ENCODE results near the gene SLC26A4. TPM values are rescaled to one million over a fixed set of nuclear protein-coding genes. Genes with fewer than 3 reads are reported as not detected.
A peak's percentile ranks its signal among the peaks of the same experiment; 100 is the strongest.

The SLC26A4 gene
- total RNA-seq, 1 experiment from 2014 or later: 59.2 TPM

DNA sequence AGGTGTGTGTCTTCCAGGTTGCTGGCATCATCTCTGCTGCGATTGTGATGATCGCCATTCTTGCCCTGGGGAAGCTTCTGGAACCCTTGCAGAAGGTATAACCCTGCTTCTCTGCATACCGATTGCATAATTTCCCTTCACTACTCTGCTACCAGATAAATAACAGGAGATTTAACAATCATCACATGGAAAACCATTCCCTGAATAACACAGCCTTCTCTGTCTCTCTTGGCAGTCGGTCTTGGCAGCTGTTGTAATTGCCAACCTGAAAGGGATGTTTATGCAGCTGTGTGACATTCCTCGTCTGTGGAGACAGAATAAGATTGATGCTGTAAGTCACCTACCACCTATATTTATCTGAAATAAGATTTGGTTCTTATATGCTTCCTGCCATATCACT is 33.8 kb downstream of the SLC26A4 start:
- DNase-seq (ENCODE audit: low read depth): peak; percentile 97

DNA sequence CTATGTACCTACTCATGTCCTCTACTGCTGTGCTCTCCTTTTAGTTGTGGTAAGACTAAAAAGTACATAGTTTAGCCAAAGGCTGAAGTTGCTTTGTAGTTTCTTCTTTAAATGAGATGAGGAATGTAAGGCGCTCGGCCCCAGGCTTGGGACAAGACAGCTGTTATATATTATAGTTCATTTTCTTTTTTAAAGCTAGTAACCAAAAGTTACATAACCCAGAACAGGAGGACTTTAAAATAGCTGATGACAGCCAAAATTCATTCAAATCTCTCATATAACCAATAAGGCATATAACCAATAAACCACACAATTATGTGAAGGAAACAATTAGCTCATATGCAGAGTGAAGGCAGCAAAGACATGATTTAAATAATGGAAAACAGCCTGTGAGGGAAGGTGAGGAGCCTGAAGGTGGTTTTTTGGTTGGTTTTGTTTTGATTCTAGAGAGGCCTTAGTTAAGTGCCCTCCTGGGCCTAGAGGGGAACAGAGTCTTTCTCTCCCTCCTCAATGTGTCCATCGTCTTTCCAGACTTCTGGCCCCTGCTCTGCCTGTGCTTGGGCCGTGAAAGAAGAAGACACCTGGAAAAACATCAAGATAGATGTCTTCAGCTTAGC is 35.8 kb downstream of the SLC26A4 start:
- DNase-seq (ENCODE audit: low read depth): no peak

- DNase-seq (ENCODE audit: low read depth): no peak
Measured at GRCh38 chr7:107697321-107698049, 36.9 kb downstream of the SLC26A4 start.

DNA sequence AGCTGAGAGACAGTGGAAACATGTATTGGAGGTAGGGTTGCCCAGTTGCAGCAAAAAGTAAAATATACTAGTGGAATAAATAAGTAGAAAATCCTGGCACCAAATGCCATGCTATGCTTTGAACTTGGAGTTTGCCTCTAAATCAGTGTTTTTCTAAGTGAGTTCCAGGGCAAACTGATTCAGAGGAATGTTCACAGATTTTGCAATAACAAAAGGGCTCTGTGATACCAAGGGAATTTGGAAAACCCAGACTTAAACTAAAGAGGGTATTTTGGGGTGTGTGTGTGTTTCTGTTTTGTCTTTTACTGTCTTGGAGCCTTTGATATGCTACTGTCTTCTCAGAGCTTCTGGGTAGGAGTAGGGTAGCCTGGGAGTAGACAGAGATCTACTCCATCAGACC is 39.9 kb downstream of the SLC26A4 start:
- DNase-seq (ENCODE audit: low read depth): no peak

DNA sequence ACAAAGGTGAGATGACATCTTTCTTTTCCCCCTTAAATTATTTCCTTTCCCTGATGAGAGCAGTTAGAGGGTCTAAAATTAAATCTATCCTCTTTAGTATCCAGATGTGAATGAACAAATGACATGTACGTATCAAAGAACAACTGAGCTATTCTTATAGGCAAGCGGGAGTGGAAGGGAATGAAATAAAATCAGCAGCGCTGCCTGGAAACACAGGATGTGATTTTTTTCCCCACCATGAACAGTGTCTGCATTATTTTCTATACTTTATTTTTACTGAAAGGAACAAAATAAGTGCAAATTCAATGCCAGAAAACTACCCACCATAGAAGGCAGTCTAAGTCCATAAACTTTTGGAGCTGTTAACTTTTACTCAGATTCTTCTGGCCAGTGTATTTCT is 40.6 kb downstream of the SLC26A4 start:
- no peak for DNase-seq (ENCODE audit: low read depth)

- DNase-seq (ENCODE audit: low read depth): no peak
Measured at GRCh38 chr7:107703219-107703618, 42.6 kb downstream of the SLC26A4 start.

DNA sequence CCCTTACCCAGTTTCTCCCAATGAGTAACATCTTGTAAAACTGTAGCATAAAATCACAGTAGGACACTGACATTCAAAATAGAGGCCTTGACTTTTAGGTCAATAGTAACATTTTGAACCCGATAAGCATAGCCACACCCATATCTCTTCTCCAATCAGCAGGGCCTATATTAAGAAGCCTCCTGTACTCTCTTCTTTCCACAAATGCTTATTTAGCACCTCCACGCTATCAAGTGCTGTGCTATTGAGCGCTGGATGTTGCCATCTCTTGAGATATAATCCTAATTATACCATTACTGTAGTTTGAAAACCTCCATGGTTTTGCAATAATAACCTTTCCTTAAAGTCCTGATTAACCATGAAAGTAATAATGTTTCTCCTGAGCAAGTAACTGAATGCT is 43.2 kb downstream of the SLC26A4 start:
- no peak for DNase-seq (ENCODE audit: low read depth)

DNA sequence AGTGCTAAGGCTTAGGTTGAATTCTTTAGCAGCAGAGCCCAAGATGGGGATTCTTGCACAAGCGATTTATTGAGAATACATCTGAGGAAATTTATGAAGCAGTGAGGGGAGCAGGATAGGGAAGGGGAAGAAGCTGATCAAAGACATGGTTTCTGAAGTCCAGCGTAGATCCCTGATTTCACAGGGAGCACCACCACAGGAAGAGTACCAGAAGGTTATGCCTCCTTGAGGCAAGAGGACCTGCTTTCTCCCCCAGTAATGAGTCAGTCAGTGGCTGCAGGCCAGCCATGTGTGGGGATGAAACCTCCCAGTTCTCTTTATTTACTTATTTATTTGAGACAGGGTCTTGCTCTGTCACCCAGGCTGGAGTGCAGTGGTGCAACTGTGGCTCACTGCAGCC is 48.3 kb downstream of the SLC26A4 start:
- no peak for DNase-seq (ENCODE audit: low read depth)

DNA sequence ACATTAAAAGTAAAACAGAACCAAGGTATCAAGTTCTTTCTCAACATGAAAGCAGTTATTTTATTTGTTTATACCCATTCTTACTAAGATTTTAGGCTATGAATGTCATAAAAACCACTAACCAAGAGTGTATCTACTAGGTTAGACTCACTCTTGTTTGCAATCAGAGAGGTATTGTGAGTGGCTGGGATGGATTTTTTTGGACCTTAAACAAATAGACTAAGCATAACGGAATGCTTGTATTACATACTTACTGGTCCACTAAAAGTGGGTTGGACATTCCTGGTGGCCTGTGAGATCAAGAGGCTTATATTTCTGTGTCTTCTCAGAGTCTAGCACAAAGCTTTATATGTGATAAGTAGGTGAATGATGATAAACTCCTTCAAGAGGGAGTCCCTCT is 50.7 kb downstream of the SLC26A4 start:
- no peak for DNase-seq (ENCODE audit: low read depth)

DNA sequence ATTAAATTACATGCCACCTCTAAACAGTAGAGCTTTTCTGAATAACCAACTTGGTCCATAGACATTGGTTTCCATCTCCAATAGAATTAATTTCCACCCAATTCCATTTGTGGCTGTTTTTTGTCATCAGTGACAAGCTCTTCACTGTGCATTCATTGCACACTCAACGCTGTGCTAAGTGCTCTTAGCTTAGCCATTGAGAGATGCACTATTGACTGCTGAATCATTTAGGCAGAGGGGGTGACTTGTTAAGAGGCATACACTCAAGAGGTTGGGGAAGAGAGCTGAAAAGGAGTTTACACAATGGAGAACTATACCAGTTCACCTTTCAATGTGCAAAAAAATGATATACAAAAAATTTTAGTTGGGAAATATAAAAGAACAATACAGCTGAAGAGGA is 51.4 kb downstream of the SLC26A4 start:
- no peak for DNase-seq (ENCODE audit: low read depth)

GRCh38 chr7:107712896-107713295 is 52.3 kb downstream of the SLC26A4 start:
- no peak for DNase-seq (ENCODE audit: low read depth)

DNA sequence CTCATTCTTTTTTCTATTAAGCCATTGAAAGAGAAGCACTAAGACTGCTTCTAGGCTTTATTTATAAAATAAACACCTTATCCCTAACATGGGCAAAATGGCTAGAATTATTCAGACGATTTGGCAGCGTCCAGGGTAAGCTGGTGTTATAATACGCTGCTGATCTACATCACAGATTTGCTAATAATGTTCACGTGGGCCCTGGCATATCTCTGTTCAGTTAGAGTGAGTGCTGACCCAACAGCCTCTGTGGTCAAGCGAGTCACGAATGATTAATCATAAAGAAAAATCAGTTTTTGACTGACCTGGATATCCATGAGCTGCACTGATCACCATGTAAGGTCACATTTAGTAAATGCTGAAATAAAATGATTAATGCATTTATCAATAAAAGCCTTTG is 54.9 kb downstream of the SLC26A4 start:
- peak; percentile 73 for DNase-seq (ENCODE audit: low read depth)

- no peak for DNase-seq (ENCODE audit: low read depth)
Measured at GRCh38 chr7:107718456-107719193, 58.0 kb downstream of the SLC26A4 start.

- DNase-seq (ENCODE audit: low read depth): no peak
Measured at GRCh38 chr7:107721286-107721685, 60.7 kb downstream of the SLC26A4 start.

DNA sequence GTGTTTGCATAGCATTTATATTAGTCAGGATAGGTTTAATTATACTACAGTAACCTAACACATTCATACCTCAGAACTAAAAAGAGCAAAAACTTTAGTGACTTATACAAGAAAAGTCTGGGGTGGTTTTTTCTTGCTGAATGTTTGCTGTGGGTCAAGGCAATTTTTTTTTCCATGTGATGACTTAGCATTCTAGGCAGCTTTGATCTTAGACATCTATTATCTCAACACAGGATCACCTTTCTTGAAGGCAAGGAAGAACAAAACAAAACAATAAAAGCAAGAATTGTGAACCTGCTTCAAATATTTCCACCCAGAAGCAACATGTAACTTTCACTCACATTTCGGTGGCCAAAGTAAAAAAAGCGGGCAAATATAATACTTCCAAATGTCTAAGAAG is 62.6 kb downstream of the SLC26A4 start:
- no peak for DNase-seq (ENCODE audit: low read depth)

DNA sequence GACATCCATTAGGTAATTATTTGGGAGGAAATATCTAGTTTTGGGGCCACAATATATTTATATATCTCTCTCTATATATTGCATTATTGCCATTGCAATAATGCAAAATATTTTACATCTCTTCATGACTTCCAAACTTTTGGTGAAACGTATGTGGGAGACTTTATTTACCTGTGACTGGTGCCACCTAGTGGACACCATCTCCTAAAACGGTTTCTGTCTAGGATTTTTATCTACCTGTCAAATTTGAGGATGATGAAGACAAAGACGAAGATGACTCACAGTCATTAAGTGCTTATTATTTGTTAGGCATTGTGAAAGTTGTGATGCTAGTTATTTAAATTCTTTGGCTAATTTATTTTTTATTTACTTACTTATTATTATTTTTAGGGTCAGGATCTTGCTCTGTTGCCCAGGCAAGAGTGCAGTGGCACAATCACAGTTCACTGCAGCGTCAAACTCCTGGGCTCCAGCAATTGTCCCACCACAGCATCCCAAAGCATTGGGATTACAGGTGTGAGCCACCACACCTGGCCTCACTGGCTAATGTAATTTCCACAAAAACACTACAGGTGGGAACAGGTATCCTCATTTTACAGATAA is 64.6 kb downstream of the SLC26A4 start:
- DNase-seq (ENCODE audit: low read depth): peak; percentile 57

DNA sequence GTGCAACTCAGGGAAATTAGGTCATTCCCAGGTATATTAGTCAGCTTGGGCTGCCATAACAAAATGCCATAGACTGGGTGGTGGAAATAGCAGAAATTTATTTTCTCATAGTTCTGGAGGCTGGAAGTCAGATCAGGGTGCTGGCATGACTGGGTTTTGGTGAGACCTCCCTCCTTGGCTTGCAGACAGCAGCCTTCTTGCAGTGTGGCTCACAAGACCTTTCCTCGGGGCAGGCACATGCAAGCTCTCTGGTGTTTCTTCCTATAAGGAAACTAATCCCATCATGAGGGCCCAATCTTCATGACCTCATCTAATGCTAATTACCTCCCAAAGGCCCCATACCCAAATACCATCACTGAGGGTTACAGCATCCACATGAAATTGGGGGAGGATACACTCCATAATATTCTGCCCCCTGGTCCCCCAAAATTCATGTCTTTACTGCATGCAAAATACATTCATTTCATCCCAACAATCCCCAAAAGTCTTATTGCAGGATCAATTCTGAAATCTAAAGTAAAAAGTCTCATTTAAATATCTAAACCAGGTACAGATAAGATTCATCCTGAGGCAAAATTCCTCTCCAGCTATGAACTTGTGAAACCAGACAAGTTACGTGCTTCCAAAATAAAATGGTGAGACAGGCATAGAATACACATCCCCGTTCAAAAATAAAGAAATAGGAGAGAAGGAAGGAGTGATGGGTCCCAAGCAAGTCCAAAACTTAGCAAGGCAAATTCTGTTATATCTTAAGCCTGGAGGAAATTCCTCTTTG is 65.9 kb downstream of the SLC26A4 start:
- DNase-seq (ENCODE audit: low read depth): no peak

DNA sequence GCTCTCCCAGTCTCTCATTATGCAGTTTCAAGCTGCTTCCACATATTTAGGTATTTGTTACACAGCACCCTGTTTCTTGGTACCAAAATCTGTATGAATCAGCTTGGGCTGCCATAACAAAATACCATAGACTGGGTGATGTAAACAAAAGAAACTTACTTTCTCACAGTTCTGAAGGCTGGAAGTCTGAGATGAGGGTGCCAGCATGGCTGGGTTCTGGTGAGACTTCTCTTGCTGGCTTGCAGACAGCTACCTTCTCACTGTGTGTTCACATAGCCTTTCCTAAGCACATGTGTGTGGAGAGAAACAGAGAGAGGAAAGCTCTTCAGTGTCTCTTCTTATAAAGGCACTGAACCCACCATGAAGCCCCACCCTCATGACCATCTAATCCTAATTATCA is 67.6 kb downstream of the SLC26A4 start:
- no peak for DNase-seq (ENCODE audit: low read depth)

GRCh38 chr7:107742678-107743566 is 82.3 kb downstream of the SLC26A4 start:
- DNase-seq (ENCODE audit: low read depth): no peak

- DNase-seq (ENCODE audit: low read depth): peak; percentile 96
Measured at GRCh38 chr7:107743567-107744344, 83.1 kb downstream of the SLC26A4 start, which contains the start of gene CBLL1. CBLL1 (plus strand) TSS chr7:107744142; CDS start chr7:107744164, 22 bp downstream.
